ENCODE measurements around the gene NANOS3. TPM values are rescaled to one million over a fixed set of nuclear protein-coding genes. Genes with fewer than 3 reads are reported as not detected.

The NANOS3 gene
- total and polyA plus RNA-seq, 2 of the 13 experiments (the other 11 are each of a cell fraction or from before 2014, with no cell fraction given): 0.21 TPM; not detected in 1

DNA sequence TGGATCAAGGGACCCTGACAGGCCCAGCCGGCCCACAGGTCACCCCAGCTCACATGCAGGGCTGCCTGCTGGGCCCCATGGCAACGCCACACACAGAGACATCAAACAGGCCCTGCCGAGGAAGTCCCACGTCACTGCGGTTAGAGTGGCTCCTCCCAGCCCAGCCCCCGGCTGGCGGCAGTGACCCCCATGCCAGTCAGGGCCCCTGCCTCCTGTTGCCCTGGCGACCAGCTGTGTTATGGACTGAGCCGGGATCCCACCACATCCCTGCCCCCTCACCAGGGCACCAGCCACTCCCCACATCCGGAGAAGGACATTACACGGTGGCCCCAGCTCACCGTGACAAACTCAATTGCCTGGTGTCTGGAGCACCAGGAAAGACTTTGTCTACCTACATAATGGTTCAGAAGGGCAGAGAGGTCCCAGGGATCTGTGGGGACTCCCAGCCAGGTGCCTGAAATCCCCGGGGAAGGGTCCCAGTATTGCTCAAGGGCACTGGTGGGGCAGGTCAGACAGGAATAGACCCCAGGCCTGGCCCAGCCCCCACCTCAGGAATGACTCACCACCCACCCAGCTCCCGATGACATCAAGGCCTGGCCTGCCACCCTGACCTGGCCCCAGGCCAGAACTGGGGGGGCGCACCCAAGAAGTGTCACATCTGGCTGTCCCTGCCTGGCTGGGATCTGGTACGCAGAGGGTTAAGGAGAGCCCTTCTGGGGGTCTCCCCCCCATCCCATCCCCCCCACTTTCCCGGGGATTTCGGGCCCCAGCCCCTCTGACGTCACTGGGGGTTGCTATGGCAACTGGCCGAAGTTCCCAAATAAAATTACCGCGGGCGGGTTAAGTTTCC lies 30.2 kb upstream of the NANOS3 start (continued):
- TF ChIP-seq ZNF20 (CRISPR knock-in tag; IDR thresholded peaks at IDR 0.05) (no peak), ZMYM4 (CRISPR knock-in tag; IDR thresholded peaks at IDR 0.05) (peak; percentile 40; the same call in 1 of the 2 replicates), SALL1 (CRISPR knock-in tag; IDR thresholded peaks at IDR 0.05) (peak; percentile 29; the same call in 1 of the 2 replicates), HDAC1 (CRISPR knock-in tag; IDR thresholded peaks at IDR 0.05) (peak; percentile 37), NFATC3 (CRISPR knock-in tag; IDR thresholded peaks at IDR 0.05) (no peak), ZBTB21 (CRISPR knock-in tag; IDR thresholded peaks at IDR 0.05) (peak; percentile 81), TCF12 (IDR thresholded peaks at IDR 0.05) (no peak), TCF12 (CRISPR knock-in tag; IDR thresholded peaks at IDR 0.05) (no peak), ZKSCAN1 (IDR thresholded peaks at IDR 0.05; ENCODE audit: low read length) (no peak), ZNF207 (IDR thresholded peaks at IDR 0.05; ENCODE audit: borderline replicate concordance) (no peak), JUN (CRISPR knock-in tag; IDR thresholded peaks at IDR 0.05) (peak; percentile 80), DR1 (CRISPR knock-in tag; IDR thresholded peaks at IDR 0.05) (no peak), NFE2L1 (CRISPR knock-in tag; IDR thresholded peaks at IDR 0.05; ENCODE audit: borderline replicate concordance) (no peak), MAFF (IDR thresholded peaks at IDR 0.05; ENCODE audit: low read depth, low read length) (no peak), MLLT10 (CRISPR knock-in tag; IDR thresholded peaks at IDR 0.05) (no peak), NCOR1 (IDR thresholded peaks at IDR 0.05; ENCODE audit: borderline replicate concordance, low read length) (peak; percentile 9; the same call in 1 of the 2 replicates), BCL6 (CRISPR knock-in tag; IDR thresholded peaks at IDR 0.05) (0 out of 2 replicates have a peak, but pooled peaks have one; percentile 53)
- TF ChIP-seq, protein P1, sequence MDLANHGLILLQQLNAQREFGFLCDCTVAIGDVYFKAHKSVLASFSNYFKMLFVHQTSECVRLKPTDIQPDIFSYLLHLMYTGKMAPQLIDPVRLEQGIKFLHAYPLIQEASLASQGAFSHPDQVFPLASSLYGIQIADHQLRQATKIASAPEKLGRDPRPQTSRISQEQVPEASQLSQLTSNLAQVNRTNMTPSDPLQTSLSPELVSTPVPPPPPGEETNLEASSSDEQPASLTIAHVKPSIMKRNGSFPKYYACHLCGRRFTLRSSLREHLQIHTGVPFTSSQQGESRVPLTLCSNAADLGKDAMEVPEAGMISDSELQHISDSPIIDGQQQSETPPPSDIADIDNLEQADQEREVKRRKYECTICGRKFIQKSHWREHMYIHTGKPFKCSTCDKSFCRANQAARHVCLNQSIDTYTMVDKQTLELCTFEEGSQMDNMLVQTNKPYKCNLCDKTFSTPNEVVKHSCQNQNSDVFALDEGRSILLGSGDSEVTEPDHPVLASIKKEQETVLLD (CRISPR knock-in tag; IDR thresholded peaks at IDR 0.05; ENCODE audit: low read depth): no peak
- TF ChIP-seq, protein P2, sequence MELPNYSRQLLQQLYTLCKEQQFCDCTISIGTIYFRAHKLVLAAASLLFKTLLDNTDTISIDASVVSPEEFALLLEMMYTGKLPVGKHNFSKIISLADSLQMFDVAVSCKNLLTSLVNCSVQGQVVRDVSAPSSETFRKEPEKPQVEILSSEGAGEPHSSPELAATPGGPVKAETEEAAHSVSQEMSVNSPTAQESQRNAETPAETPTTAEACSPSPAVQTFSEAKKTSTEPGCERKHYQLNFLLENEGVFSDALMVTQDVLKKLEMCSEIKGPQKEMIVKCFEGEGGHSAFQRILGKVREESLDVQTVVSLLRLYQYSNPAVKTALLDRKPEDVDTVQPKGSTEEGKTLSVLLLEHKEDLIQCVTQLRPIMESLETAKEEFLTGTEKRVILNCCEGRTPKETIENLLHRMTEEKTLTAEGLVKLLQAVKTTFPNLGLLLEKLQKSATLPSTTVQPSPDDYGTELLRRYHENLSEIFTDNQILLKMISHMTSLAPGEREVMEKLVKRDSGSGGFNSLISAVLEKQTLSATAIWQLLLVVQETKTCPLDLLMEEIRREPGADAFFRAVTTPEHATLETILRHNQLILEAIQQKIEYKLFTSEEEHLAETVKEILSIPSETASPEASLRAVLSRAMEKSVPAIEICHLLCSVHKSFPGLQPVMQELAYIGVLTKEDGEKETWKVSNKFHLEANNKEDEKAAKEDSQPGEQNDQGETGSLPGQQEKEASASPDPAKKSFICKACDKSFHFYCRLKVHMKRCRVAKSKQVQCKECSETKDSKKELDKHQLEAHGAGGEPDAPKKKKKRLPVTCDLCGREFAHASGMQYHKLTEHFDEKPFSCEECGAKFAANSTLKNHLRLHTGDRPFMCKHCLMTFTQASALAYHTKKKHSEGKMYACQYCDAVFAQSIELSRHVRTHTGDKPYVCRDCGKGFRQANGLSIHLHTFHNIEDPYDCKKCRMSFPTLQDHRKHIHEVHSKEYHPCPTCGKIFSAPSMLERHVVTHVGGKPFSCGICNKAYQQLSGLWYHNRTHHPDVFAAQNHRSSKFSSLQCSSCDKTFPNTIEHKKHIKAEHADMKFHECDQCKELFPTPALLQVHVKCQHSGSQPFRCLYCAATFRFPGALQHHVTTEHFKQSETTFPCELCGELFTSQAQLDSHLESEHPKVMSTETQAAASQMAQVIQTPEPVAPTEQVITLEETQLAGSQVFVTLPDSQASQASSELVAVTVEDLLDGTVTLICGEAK (IDR thresholded peaks at IDR 0.05): no peak
- TF ChIP-seq, protein P2 (CRISPR knock-in tag; IDR thresholded peaks at IDR 0.05): no peak

Data from HepG2 (cell line).